ENCODE results near the gene PTPRS. TPM values are rescaled to one million over a fixed set of nuclear protein-coding genes. Genes with fewer than 3 reads are reported as not detected.
A peak's percentile ranks its signal among the peaks of the same experiment; 100 is the strongest.

Gene PTPRS
- total RNA-seq, 1 donor from 2014 or later, result 167 TPM

DNA sequence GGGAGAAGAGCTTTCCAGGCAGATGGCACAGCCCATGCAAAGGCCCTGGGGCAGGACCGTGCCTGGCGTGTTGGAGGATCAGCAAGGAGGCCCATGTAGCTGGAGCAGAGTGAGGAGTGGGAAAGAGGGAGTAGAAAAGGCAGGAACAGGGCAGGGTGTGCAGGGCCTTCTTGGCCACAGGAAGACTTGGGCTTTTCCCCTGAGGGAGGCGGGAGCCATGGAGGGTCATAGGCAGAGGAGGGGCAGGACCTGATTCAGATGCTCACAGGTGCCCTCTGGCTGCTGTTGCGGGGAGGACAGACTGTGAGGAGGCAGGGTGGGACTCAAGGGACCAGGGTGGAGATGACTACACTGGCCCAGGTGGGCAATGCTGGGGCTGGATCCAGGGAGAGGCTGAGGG, 13.8 kb upstream of the PTPRS start:
- peak; percentile 39 for DNase-seq (ENCODE audit: low spot score)
- Histone ChIP-seq H3K27ac (no peak overlapping the region), H3K4me2 (no peak overlapping the region), H3K4me3 (no peak overlapping the region), H3K4me1 (peaks cover 9% of the 10 kb centered on the region), H3F3A (ENCODE audit: low read depth) (peaks cover 7% of the 10 kb centered on the region), H3K9me3 (ENCODE audit: low read depth) (no peaks in the 10 kb centered on the region), H3K79me2 (ENCODE audit: low read depth) (no peaks in the 10 kb centered on the region), H3K36me3 (no peaks in the 10 kb centered on the region), H3K9ac (no peak overlapping the region), H3K27me3 (peaks cover 24% of the 10 kb centered on the region), H4K20me1 (ENCODE audit: low read depth) (no peaks in the 10 kb centered on the region), H2AFZ (replicated peaks) (no peak overlapping the region)
- Mint-ChIP-seq H3K36me3 (no peaks in the 10 kb centered on the region), H3K4me1 (peaks cover 12% of the 10 kb centered on the region), H3K27ac (no peak overlapping the region), H3K4me3 (no peak overlapping the region), H3K9me3 (no peaks in the 10 kb centered on the region), H3K27me3 (ENCODE audit: insufficient read depth, low read depth) (peaks cover 7% of the 10 kb centered on the region)
- TF ChIP-seq EZH2 (IDR thresholded peaks at IDR 0.05), result no peak
- TF ChIP-seq CTCF (IDR thresholded peaks at IDR 0.05), result peak; percentile 40
- no peak for TF ChIP-seq EZH2phosphoT487 (IDR thresholded peaks at IDR 0.05)

DNA sequence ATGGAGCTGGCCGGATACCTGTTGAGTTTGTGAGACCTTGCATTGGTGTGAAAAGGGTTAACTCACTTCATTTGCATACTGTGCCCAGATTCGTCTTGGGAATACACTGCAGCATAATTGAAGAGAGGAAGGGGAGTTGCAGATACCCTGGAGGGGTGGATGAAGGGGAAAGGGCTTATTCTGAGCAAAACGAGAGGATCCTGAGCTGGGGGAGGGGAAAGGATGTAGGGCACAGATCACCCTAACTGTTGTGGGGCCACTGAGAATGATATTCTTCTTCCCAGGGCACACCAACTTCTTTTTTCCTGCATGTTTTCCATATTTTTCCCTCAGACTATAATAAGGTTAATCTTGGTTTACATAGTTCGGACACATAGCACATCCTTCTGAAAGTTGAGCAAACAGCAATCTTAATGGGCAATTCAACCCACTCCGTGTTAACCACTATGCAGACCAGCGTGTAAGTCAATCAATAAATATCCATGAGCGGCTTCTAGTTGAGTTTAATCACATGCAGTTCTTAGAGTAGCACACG, 11.7 kb upstream of the PTPRS start:
- Mint-ChIP-seq H3K27me3 (ENCODE audit: insufficient read depth, low read depth) (peaks cover 10% of the 10 kb centered on the region), H3K27ac (peak overlapping the region; percentile 97), H3K4me3 (peak overlapping the region; percentile 56), H3K4me1 (peaks cover 6% of the 10 kb centered on the region), H3K9me3 (peaks cover 4% of the 10 kb centered on the region), H3K36me3 (peaks cover 2% of the 10 kb centered on the region)
- DNase-seq (ENCODE audit: low spot score), result peak; percentile 45
- no peak overlapping the region for H3K4me3 ChIP-seq
- no peaks in the 10 kb centered on the region for H3K79me2 ChIP-seq (ENCODE audit: low read depth)
- no peaks in the 10 kb centered on the region for H4K20me1 ChIP-seq (ENCODE audit: low read depth)
- no peaks in the 10 kb centered on the region for H3K9me3 ChIP-seq (ENCODE audit: low read depth)
- H3K27me3 ChIP-seq, result peaks cover 26% of the 10 kb centered on the region
- TF ChIP-seq CTCF (IDR thresholded peaks at IDR 0.05), result no peak
- no peak for TF ChIP-seq EZH2 (IDR thresholded peaks at IDR 0.05)
- TF ChIP-seq EZH2phosphoT487 (IDR thresholded peaks at IDR 0.05), result no peak
- peaks cover 9% of the 10 kb centered on the region for H3K4me1 ChIP-seq
- peaks cover 7% of the 10 kb centered on the region for H3F3A ChIP-seq (ENCODE audit: low read depth)
- peak overlapping the region; percentile 60 for H3K4me2 ChIP-seq
- peak overlapping the region; percentile 85 for H2AFZ ChIP-seq (replicated peaks)
- H3K9ac ChIP-seq, result peak overlapping the region; percentile 70
- no peaks in the 10 kb centered on the region for H3K36me3 ChIP-seq
- H3K27ac ChIP-seq, result peak overlapping the region; percentile 81

GRCh38 chr19:5351731-5352228, 11.2 kb upstream of the PTPRS start:
- Histone ChIP-seq H3K4me1 (peaks cover 9% of the 10 kb centered on the region), H3K9me3 (ENCODE audit: low read depth) (no peaks in the 10 kb centered on the region), H3F3A (ENCODE audit: low read depth) (peaks cover 7% of the 10 kb centered on the region), H3K36me3 (no peaks in the 10 kb centered on the region), H3K27ac (no peak overlapping the region), H2AFZ (replicated peaks) (no peak overlapping the region), H4K20me1 (ENCODE audit: low read depth) (no peaks in the 10 kb centered on the region), H3K4me3 (no peak overlapping the region), H3K27me3 (peaks cover 25% of the 10 kb centered on the region), H3K79me2 (ENCODE audit: low read depth) (no peaks in the 10 kb centered on the region), H3K4me2 (peak overlapping the region; percentile 60), H3K9ac (peak overlapping the region; percentile 70)
- Mint-ChIP-seq H3K4me3 (peak overlapping the region; percentile 12), H3K4me1 (peaks cover 6% of the 10 kb centered on the region), H3K36me3 (peaks cover 2% of the 10 kb centered on the region), H3K9me3 (peaks cover 8% of the 10 kb centered on the region), H3K27ac (peak overlapping the region; percentile 97), H3K27me3 (ENCODE audit: insufficient read depth, low read depth) (peaks cover 8% of the 10 kb centered on the region)
- DNase-seq (ENCODE audit: low spot score), result no peak
- TF ChIP-seq CTCF (IDR thresholded peaks at IDR 0.05) (no peak), EZH2 (IDR thresholded peaks at IDR 0.05) (no peak), EZH2phosphoT487 (IDR thresholded peaks at IDR 0.05) (no peak)

Measured in neural progenitor cell (in vitro differentiated cells).